Spleen (tissue), 7 donors: ENCODE data around the gene RIMBP2.

Source experiments
- CTCF ChIP-seq, 11 experiments: fragments of 200-600 bp in 7 of 11; fragments of 450-650 bp in 4 of 11; sonication (generic) in 4 of 11; IDR thresholded peaks in 8 of 11; conservative IDR thresholded peaks in 3 of 11; 1 replicate in 7 of 11; 2 replicates in 4 of 11; pipeline versions ENCODE4 v1.4.0 to v1.8.0; 2016 to 2021; ENCODE audit warnings: antibody characterized with exemption in 11 of 11, inconsistent platforms in 4 of 11, mild to moderate bottlenecking in 1 of 11
- POLR2A ChIP-seq, 3 donors: fragments of 450-650 bp; IDR thresholded peaks; one replicate each; pipeline ENCODE4 v1.5.1; 2017; ENCODE audit warnings: antibody characterized with exemption in 3 of 3, mild to moderate bottlenecking in 1 of 3
- POLR2AphosphoS5 ChIP-seq, 3 donors: sonication (generic); formaldehyde crosslinking; IDR thresholded peaks; one replicate each; pipeline ENCODE4 v1.5.1; 2017; ENCODE audit warnings: antibody characterized with exemption in 3 of 3
- donor health status: DM: no; HTN: no; CAD: no; lungs with moderate emphysema.
- donor health status: DM: no; HTN: no; CAD: no.
- donor health status: DM: no; HTN: no; CAD: no.

- TF ChIP-seq POLR2A (IDR thresholded peaks at IDR 0.05) (no peak), CTCF (IDR thresholded peaks at IDR 0.05 in 8 of 11, conservative IDR thresholded peaks at IDR 0.05 in 3 of 11) (no peak), POLR2AphosphoS5 (IDR thresholded peaks at IDR 0.05) (no peak)
Measured at GRCh38 chr12:130571089-130571488, 145.0 kb downstream of the RIMBP2 start.
